Neural progenitor cell (in vitro differentiated cells): ENCODE results near the gene SPTLC3. TPM values are rescaled to one million over a fixed set of nuclear protein-coding genes. Genes with fewer than 3 reads are reported as not detected.

Experiments used
- DNase-seq: peaks from one replicate; pipeline ENCODE4 v3.0.0-alpha.2; 2016; ENCODE audit warnings: low spot score
- H2AFZ ChIP-seq: fragments of 200-600 bp; sonication (generic); replicated peaks from 2 replicates; pipeline ENCODE4 v1.6.1; 2016; ENCODE audit warnings: antibody characterized with exemption
- H3F3A ChIP-seq: fragments of 200-600 bp; sonication (generic); 2 replicates; pipeline ENCODE4 v1.6.1; 2016; ENCODE audit warnings: antibody characterized with exemption, low read depth
- H3K27ac ChIP-seq: fragments of 200-600 bp; sonication (generic); 2 replicates; pipeline ENCODE4 v1.5.1; 2016; ENCODE audit warnings: mild to moderate bottlenecking
- H3K27me3 ChIP-seq: fragments of 200-600 bp; sonication (generic); 2 replicates; pipeline ENCODE4 v1.6.1; 2016; ENCODE audit warnings: mild to moderate bottlenecking, moderate library complexity
- H3K36me3 ChIP-seq: fragments of 200-600 bp; sonication (generic); 2 replicates; pipeline ENCODE4 v1.5.1; 2016
- H3K4me1 ChIP-seq: fragments of 200-600 bp; sonication (generic); 2 replicates; pipeline ENCODE4 v1.6.1; 2016; ENCODE audit warnings: mixed run types
- H3K4me2 ChIP-seq: fragments of 200-600 bp; sonication (generic); 2 replicates; pipeline ENCODE4 v1.6.1; 2016
- H3K4me3 ChIP-seq: fragments of 200-600 bp; sonication (generic); 2 replicates; pipeline ENCODE4 v1.5.1; 2016
- H3K79me2 ChIP-seq: fragments of 200-600 bp; sonication (generic); 2 replicates; pipeline ENCODE4 v1.6.1; 2016; ENCODE audit warnings: low read depth
- H3K9ac ChIP-seq: fragments of 200-600 bp; sonication (generic); 2 replicates; pipeline ENCODE4 v1.6.1; 2016
- H3K9me3 ChIP-seq: fragments of 200-600 bp; sonication (generic); 2 replicates; pipeline ENCODE4 v1.5.1; 2016; ENCODE audit warnings: low read depth
- H4K20me1 ChIP-seq: fragments of 200-600 bp; sonication (generic); 2 replicates; pipeline ENCODE4 v1.6.1; 2016; ENCODE audit warnings: low read depth
- H3K27ac Mint-ChIP-seq: 3 replicates; pipeline ENCODE4 v1.8.0; 2021; ENCODE audit warnings: mixed read lengths
- H3K27me3 Mint-ChIP-seq: 2 replicates; pipeline ENCODE4 v1.8.0; 2022; ENCODE audit warnings: low read depth, mild to moderate bottlenecking, inconsistent platforms, moderate library complexity, mixed read lengths; ENCODE audit not compliant: insufficient read depth
- H3K36me3 Mint-ChIP-seq: 3 replicates; pipeline ENCODE4 v1.8.0; 2021; ENCODE audit warnings: mixed read lengths
- H3K4me1 Mint-ChIP-seq: 3 replicates; pipeline ENCODE4 v1.8.0; 2021; ENCODE audit warnings: mixed read lengths
- H3K4me3 Mint-ChIP-seq: 3 replicates; pipeline ENCODE4 v1.8.0; 2021; ENCODE audit warnings: mild to moderate bottlenecking, moderate library complexity, mixed read lengths
- H3K9me3 Mint-ChIP-seq: 3 replicates; pipeline ENCODE4 v1.8.0; 2020; ENCODE audit warnings: mixed read lengths
- EZH2 ChIP-seq: fragments of 200-600 bp; sonication (generic); IDR thresholded peaks from 2 replicates; pipeline ENCODE4 v1.6.1; 2017; ENCODE audit warnings: antibody characterized with exemption, mild to moderate bottlenecking, moderate library complexity
- EZH2phosphoT487 ChIP-seq: fragments of 200-600 bp; sonication (generic); IDR thresholded peaks from 2 replicates; pipeline ENCODE4 v1.6.1; 2017; ENCODE audit warnings: antibody characterized with exemption
- total RNA-seq: library from RNA; depleted of rRNA; stranded (reverse); fragments of >200 nt; gene quantifications from 2 replicates; pipeline ENCODE4 v1.2.3, GENCODE V29; 2015; ENCODE audit warnings: low replicate concordance
- TF ChIP-seq, protein P1 (sequence below): fragments of 200-600 bp; sonication (generic); IDR thresholded peaks from 2 replicates; pipeline ENCODE4 v1.5.1; 2017; ENCODE audit warnings: antibody characterized with exemption, mild to moderate bottlenecking

SPTLC3 gene
- total RNA-seq, 1 donor from 2014 or later, result 4.2 TPM

- Histone ChIP-seq H3K79me2 (no peaks in the 10 kb centered on the region), H3K9me3 (no peaks in the 10 kb centered on the region), H3K36me3 (no peaks in the 10 kb centered on the region), H3F3A (no peaks in the 10 kb centered on the region), H3K27me3 (no peaks in the 10 kb centered on the region), H3K4me3 (no peak overlapping the region), H2AFZ (no peak overlapping the region), H3K4me2 (no peak overlapping the region), H3K27ac (no peak overlapping the region), H3K9ac (no peak overlapping the region), H3K4me1 (no peaks in the 10 kb centered on the region), H4K20me1 (no peaks in the 10 kb centered on the region)
- Mint-ChIP-seq H3K27ac (no peak overlapping the region), H3K9me3 (no peaks in the 10 kb centered on the region), H3K36me3 (peaks cover 1% of the 10 kb centered on the region), H3K4me1 (no peaks in the 10 kb centered on the region), H3K4me3 (no peak overlapping the region), H3K27me3 (no peaks in the 10 kb centered on the region)
- no peak for DNase-seq
- no peak for TF ChIP-seq EZH2
- TF ChIP-seq, protein P1, sequence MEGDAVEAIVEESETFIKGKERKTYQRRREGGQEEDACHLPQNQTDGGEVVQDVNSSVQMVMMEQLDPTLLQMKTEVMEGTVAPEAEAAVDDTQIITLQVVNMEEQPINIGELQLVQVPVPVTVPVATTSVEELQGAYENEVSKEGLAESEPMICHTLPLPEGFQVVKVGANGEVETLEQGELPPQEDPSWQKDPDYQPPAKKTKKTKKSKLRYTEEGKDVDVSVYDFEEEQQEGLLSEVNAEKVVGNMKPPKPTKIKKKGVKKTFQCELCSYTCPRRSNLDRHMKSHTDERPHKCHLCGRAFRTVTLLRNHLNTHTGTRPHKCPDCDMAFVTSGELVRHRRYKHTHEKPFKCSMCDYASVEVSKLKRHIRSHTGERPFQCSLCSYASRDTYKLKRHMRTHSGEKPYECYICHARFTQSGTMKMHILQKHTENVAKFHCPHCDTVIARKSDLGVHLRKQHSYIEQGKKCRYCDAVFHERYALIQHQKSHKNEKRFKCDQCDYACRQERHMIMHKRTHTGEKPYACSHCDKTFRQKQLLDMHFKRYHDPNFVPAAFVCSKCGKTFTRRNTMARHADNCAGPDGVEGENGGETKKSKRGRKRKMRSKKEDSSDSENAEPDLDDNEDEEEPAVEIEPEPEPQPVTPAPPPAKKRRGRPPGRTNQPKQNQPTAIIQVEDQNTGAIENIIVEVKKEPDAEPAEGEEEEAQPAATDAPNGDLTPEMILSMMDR, result no peak
- no peak for TF ChIP-seq EZH2phosphoT487
These were observed 111.7 kb downstream of the SPTLC3 start for GRCh38 chr20:13120471-13120870.

DNA sequence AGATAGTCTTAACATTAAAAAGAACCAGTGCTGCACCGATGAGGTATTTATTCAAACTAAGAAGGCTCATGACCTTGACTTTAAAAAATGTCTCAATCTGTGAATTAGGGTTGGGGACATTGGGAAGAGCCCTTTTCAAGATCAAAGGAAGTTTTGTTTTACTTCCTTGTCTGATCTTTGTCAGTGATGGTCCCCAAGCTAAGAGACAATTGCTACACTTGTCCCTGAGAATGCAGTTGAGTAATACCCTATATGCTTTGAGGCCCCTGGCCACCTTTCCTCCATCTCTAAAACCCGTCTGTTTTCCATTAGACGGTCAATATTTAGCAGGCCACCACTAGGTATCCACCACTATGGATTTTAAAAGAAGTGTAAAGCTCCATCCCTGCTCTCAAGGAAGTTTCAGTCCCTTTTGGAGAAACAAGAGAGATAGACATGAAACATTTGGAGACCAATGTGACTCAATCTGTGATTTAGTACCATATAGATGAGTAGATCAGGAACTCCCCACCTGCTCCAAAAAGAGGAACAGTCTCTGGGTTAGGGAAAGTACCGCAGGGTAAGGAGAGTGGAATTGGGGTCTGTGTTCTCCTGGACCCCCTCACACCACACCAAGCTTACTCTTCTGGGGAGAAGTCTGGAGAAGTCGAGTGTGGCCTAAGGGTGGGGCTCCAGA, 113.2 kb downstream of the SPTLC3 start:
- no peak overlapping the region for H3K4me3 Mint-ChIP-seq
- Histone ChIP-seq H3F3A (no peaks in the 10 kb centered on the region), H3K4me1 (no peaks in the 10 kb centered on the region), H3K27ac (no peak overlapping the region), H4K20me1 (no peaks in the 10 kb centered on the region), H3K9ac (no peak overlapping the region), H3K9me3 (no peaks in the 10 kb centered on the region), H3K27me3 (no peaks in the 10 kb centered on the region), H3K79me2 (no peaks in the 10 kb centered on the region), H3K4me3 (no peak overlapping the region), H3K4me2 (no peak overlapping the region), H3K36me3 (no peaks in the 10 kb centered on the region), H2AFZ (no peak overlapping the region)
- H3K36me3 Mint-ChIP-seq, result peaks cover 1% of the 10 kb centered on the region
- no peak for DNase-seq
- H3K9me3 Mint-ChIP-seq, result no peaks in the 10 kb centered on the region
- H3K27ac Mint-ChIP-seq, result no peak overlapping the region
- no peak for TF ChIP-seq EZH2
- TF ChIP-seq, protein P1, result no peak
- TF ChIP-seq EZH2phosphoT487, result no peak
- H3K4me1 Mint-ChIP-seq, result no peaks in the 10 kb centered on the region
- no peaks in the 10 kb centered on the region for H3K27me3 Mint-ChIP-seq

GRCh38 chr20:13125486-13125885, 116.7 kb downstream of the SPTLC3 start:
- no peak for DNase-seq
- Histone ChIP-seq H3F3A (no peaks in the 10 kb centered on the region), H3K9me3 (no peaks in the 10 kb centered on the region), H3K27me3 (no peaks in the 10 kb centered on the region), H3K4me2 (no peak overlapping the region), H3K36me3 (no peaks in the 10 kb centered on the region), H4K20me1 (no peaks in the 10 kb centered on the region), H3K4me1 (no peaks in the 10 kb centered on the region), H3K79me2 (no peaks in the 10 kb centered on the region), H3K9ac (no peak overlapping the region), H2AFZ (no peak overlapping the region), H3K27ac (no peak overlapping the region), H3K4me3 (no peak overlapping the region)
- TF ChIP-seq, protein P1, result no peak
- TF ChIP-seq EZH2phosphoT487 (no peak), EZH2 (no peak)
- Mint-ChIP-seq H3K36me3 (peaks cover 4% of the 10 kb centered on the region), H3K4me1 (peaks cover 8% of the 10 kb centered on the region), H3K27ac (no peak overlapping the region), H3K9me3 (peaks cover 4% of the 10 kb centered on the region), H3K4me3 (no peak overlapping the region), H3K27me3 (no peaks in the 10 kb centered on the region)
